8988T (cell line): Measurements from ENCODE around the gene TBX1.
A peak's percentile ranks its signal among the peaks of the same experiment; 100 is the strongest.

Experiments
- DNase-seq: peaks from one replicate; pipeline ENCODE4 v3.0.0; 2011

The TBX1 gene

DNA sequence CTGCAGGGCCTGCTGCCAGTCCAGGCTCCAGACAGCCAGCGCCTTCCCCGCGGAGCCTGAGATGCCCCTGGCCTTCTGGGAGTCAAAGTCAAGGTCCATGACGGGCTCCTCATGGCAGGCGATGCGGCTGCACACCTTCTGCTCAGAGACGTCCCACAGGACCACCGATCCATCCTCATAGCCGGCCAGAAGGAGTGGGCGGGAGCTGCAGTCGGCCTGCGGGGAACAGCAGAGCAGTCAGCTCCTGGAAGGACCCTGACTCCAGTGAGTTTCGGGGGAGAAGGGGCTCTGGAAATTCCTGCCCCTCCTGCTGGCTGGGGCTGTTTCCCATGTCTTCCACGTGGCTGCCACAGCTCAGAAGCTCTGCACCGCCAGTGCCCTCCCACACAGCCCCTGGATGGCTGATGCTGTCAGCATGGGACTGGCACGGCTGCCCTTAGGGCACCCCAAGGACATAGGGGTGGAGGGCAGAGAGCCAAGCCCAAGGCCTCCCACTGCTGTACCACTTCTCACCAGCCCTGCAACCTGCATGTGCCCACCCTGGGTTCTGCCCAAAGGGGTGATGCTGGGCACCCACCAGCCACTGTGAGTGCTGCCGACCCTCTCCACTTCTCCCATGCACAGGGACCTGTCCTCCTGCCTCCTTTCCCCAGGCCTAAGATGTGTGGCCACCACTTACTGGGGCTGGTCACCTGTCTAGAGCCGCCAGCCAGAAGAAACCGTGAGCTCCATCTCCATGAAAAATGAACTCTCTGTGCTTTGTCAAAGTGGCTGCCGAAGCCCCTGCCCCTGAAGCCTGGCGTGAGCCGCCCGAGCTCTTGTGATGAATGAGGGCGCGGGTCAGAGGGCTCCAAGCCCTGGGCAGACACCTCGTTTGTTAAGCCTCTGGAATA lies 41.7 kb downstream of the TBX1 start:
- DNase-seq = no peak

DNA sequence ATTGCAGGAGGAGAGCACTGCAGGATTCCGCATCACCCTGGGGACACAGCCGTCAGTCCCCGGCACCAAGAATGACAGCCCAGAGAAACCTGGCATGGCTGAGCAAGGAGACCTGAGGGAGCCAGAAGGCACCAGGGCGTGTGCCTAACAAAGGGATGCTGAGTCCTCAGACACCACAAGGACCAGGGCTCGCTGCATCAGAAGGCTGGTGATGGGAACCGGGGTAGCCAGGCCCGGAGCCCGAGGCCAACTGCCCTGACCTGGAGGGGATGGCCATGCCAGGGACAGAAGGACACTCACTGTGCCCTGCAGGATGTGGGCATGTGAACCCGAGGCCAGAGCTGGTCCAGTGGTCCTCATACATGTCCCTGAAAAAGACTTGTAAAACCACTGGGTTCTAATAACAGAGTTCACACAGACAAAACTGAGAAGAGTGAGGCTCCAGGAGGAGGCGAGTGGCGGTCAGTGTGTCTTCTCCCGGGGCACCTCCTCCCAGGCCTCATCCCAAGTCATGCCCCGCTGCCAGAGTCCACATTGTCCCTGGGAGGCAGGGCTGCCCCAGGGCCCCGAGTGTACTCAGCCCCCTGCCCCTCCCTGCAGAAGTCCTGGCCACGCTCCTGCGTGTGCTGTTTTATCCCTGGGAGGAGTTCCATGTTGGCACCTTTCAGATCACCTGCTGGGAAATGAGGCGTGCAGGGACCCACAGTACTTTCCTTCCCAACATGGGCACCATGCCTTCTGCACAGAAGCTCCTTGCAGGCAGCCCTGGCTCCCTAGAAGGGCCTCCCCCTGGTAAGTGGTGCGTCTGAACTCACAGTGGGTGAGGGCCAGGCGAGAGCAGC lies 42.5 kb downstream of the TBX1 start:
- DNase-seq = no peak

DNA sequence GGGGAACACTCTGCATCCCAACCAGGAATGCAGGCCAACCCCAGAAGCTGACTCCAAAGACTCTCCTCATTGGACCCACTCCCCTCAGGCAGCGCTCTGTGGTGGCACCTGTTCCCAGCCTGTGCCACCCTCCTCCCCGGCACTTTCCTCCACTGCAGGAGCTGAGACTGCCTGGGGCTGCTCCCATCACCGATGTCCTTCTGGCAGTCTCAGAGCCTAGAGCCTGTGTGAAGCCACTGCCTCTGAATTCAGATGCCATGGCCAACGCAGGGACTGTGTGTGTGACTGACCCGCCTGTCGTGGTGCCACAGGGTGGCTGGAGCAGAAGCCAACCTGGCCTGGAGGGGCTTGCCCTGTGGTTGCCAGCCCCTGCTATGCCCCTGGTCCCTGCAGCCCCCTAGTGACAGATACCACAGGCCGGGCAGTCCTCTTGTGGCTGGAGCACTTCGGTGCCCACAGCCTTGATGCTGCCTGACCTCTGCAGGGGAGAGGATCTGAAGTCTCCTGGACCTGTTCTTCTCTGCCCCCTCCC lies 43.2 kb downstream of the TBX1 start:
- DNase-seq = no peak

DNA sequence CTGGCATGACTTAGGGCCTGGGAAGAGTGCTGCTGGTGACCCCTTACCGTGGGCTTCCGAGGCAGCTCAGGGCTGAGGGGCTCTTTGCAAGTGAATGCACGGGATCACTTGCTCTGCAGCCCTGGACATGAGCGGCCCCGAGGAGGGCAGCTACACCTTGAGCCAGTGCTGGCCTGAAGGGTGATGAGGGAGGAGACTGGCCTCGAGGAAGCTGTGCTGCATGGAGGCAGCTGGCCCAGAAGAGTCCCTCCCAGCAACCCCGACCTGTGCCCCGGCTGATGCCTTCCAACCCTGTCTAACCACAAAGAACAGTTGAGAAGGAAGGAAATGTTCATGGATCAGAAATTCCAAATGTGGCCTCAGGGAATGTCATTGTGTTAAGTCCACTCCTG lies 45.2 kb downstream of the TBX1 start:
- DNase-seq = no peak

DNA sequence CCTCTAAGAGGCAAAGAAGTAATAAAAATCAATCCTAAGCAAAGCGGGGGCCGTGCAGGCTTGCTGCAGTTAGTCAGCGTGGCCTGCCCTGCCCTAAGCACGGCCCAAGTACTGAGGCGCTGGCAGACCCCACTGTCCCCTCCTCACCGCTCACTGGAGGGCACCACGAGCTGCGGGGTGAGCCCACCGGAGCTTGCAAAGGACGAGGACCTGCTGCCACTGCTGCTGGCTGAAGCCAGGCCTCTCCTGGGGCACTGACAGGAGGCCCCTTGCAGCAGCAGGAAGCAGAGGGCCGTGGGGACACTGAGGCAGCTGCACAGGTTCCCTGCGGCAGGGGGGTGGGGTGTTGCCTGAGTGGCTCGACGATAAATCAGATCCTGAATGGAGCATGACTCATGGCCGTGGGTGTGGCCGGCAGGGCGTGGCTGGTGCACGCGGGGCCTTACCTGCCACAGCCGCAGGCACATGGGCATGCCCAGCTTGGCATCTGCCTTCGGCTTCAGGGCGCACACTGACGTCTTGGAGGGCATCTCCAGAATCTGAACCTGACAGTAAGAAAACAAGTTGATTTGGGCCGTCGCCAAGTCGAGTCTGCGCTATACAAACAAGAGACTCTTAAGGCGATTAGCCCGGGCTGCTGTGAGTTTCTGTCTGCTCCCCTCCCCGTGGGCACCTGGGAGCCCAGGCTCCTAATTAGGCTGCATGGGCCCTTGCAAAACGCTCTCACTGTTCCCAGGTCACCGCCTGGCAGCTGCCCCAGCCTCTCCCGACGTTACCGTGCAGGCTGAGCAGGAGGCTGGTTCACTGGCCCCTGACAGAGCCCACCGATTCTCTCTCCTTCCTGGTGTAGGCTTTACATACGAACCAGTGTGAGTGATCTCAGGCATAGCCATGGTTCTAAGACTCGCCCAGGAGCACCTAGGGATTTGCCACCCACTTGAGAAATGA lies 45.9 kb downstream of the TBX1 start:
- DNase-seq = peak; percentile 57

DNA sequence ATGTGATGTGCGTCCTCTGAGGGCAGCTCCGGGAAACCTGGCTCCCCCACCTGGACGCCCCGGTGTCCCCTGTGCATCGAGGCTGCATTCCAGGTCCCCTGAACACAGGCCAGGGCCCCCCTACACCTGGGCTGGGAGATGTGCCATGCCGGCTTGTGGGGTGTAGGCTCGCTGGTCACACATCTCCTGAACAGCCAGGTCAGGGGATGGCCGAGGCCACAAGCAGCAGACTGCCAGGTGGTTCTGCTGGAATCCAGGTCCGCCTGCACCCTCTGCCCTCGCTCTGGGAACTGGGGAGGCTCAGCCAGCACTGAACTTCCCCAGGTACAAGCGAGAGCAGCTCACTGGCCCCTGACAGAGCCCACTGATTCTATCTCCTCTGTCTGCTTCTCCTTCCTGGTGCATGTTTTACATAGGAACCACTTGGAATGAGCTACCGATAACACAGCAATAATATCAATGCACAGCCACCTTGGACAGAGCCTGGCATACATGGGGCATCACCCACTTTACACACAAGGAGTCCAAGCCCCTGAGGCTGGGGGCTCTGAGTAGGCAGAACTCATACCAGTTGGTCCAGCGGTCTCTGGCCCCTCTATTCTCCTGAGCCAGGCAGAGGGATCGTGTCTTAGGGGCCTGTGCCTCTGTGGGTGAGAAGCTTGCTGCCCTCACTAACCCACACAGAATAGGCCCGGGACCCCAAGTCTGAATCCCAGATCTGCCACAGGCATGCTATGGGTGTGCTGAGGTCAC lies 46.8 kb downstream of the TBX1 start:
- no peak for DNase-seq

DNA sequence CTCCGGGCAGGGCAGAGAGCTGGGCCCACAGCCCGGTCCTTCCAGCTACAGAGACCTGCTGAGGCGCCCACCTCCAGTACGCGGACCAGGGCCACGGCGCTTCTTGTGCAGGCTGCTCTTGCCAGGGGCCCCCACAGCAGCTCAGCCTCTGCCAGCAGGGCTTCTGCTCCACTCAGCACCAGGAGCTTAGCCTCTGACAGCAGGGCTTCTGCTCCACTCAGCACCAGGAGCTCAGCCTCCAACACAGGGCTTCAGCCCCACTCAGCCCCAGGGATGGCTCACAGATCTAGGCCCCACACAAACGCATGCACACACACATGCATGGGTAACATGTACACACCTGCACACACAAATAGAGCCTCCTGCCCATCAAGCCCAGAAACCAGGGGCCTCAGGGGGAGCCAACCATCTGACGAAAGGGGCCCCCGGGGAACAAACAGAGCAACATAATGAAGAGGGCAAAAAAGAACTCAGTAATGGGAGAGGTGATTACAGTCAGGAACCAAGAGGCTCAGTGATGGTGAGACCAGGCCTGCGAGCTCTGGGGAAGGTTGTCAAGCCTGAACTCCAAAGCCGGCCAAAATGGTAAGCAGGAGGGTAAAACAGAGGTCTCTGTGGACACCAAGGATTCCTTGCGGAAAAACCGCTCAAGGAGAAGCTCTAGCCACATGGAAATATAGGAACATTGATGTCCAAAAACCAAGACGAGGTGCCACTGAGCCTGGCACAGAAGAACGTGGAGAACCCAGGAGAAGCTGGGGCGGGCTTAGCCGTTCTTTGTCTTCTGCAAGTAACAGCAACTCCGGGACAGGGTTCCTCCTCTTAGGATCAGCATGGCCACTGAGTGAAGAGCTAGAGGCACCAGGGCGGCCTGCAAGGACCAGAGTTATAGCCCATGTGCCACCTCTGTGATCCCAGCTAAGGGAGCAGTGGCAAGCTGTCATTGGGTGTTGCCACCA lies 47.6 kb downstream of the TBX1 start:
- DNase-seq = no peak

DNA sequence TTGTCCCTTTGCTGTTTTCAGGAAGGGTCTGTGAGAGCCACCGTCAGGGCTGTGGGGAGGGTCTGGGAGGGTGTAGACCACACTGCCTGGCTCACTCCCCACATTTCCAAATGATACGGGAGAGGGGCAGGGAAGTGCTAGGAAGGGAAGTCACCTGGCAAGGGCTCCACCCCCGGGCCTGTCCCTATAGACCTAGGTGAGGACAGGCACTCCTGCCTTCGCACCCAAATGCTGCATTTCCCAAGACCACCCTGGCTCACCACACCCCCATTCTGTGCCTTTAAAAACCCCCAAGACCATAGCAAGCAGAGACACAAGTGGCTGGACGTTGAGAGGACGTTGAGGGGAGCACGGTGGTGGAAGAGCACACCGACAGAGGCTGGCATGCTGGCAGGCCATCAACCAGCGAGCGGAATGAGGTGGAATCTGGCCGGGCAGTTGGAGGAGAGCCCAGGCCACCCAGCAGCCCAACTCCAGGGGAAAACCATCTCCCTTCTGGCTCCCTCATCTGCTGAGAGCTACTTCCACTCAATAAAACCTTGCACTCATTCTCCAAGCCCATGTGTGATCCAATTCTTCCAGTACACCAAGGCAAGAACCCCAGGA lies 48.4 kb downstream of the TBX1 start:
- no peak for DNase-seq

DNA sequence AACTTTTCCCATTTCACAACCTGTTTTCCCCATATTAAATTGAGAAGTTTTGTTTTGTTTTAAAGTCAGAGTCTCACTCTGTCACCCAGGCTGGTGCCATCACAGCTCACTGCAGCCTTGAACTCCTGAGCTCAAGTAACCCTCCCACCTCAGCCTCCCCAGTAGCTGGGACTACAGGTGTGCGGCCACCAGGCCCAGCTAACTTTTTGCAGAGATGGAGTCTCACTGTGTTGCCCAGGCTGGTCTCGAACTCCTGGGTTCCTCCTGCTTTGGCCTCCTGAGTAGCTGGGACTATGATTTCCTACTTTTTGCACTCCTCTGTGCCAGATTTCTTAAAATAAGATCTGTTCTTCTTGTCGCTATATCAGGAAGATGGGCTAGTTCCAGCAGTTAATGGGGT lies 49.2 kb downstream of the TBX1 start:
- no peak for DNase-seq

DNA sequence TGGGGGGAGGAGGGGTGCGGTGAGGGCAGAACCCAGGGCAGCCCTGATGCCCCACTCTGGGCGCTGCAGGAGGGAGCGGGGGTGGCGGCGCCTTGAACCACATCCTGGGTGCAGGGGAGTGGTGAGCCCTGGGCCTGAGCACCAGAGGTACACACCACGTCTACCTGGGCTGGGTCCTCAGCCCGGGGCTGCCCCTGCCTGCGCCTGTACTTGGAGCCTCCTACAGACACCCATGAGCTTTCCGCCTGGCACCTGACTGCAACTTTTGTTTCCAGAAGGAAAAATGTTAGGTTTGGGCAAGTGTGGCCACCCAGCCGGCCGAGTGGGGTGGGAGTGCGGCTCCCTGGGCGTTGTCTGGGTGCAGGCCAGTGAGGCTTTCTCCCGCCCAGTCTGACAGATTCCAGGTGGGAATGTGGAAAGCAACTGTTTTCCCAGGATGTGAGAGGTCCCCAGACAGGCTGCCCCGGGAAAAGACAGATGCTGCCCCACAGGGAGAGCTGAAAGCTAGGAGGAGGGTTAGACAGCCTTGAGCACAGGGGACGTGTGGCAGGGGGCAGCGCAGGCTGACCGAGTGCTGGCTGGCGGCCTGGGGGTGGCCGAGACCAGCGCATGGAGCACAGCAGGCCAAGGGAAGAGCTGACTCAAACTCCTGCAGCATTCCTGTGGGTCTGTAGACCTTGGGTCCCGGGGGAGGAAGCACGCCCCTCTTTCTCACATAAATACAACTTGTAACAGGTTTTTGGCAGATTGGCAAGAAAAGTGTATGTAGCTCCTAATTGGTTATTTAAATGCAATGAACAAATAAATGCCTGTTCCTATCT lies 50.0 kb downstream of the TBX1 start:
- peak; percentile 13 for DNase-seq

DNA sequence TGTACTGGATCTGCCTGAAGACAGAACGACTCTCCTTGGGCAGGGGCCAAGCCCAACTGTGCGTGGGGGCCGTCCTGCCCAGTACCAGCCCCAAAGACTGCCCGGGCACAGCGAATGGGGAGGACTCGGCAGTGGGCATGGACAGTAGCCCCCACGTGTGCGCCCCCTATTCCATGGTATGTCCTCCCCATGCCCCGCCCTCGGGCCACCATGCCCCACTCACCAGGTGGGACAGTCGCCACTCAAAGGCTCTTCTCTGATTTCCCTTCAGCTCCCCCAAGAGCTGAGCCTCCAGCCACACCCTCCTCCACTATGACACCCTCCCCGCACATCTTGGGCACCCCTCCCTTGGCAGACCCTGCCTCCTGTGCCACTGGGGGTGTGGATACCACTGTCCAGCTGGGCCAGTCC lies 50.6 kb downstream of the TBX1 start:
- no peak for DNase-seq

DNA sequence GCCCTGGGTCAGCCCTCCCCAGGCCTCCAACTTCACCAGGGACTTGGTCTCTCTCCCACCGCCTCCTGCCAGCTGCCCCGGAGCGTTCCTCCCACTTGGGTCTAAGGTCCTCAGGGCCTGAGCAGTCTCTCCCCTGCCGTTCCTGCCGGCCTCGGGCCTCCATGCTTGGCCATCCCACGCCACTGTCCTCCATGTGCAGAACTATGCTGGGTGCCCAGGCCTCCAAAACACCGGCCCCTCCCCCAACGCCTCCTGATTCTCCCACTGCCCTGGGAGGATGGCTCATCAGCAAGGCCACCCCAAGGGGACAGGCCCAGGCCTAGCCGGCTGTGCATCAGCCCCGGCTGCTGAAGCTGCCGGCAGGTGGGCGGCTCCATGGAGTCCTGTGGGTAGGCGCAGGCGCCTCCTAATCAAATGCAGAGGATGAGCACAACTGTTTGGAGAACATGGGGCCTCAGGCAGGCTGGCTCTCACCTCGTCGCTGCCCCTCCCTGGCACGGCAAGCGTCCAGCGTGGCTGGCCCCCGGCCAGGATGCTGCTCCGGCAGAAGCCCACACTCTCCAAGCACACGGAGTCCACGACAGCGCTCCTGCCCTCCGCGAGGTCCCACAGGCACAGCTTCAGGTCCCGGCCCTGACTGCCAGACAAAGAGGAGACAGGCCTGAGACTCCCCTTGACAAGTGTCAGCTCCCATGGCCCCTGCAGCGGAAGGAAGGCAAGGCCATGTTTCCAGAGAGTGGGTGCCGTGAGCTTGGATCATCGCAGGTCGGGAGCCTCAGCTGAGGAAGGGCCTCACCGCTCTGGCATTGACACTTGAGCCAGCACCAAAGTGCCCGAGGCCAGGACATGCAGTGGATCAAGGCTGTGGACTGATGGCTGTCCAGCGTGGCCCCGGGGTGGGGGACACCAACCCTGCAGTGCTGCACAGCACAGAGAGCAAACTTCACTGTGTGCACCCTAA lies 51.5 kb downstream of the TBX1 start:
- no peak for DNase-seq

DNA sequence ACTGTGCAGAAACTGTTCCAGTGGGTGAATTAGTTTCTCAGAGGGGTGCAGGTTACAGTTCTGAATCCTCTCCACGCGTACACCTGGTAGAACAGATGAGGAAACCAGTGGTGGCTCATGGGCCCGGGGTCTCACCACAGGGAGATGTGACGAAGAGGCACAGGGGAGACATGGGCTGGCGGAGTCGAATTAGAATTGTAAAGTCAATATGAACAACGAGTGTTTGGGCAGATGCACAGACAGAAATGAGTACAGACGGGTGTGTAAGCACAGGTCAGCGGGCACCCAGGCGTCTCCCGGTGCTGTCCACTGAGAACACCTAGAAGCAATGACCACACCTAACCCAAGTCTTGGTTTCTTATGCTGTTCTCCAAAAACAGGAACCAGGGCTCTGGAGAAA lies 52.3 kb downstream of the TBX1 start:
- DNase-seq = no peak

DNA sequence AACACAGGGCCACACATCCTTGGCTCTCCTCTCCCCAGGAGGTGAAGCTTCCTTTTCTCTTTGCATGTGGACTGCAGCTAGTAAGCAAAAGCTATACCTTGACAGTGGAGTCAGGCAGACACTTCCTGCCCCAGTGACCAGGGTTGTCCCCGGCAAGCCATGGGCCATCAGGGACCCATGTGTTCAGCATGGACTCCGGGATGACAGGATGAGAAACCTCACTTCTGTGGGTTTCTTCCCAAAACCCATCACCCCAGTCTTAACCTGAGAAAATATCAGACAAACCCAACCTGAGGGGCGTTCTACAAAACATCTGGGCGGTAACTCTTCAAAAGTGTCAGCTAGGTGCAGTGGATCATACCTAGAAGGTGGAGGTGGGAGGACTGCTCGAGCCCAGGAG lies 53.9 kb downstream of the TBX1 start:
- DNase-seq = no peak

DNA sequence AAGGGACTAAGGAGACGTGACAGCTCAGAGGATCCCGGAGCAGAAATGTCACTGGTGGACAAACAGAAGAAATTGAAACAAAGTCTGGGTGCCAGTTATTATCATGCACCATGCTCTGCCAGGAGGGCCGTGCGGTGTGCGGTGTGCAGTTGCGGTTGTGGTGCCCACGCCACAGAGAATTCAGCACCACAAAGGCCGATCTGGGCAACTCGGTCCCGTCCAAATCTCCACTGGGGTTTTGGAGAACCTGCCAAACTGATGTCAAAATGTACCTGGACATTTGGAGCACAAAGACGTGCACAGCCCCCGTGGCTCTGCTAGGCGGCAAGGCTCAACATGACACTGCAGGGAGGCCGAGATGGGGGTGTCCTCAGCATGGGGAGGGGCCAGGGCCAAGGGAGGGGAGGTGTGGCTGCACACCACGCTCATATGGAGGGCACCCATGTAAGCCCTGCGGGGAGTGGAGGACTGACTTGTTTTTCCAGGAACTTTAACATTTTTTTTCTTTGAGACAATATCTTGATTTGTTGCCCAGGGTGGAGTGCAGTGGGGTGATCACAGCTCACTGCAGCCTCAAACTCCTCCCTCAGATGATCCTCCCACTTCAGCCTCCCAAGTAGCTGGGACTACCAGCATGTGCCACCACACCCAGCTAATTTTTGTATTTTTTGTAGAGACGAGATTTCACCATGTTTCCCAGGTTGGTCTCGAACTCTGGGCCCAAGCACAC lies 54.7 kb downstream of the TBX1 start:
- DNase-seq = no peak

DNA sequence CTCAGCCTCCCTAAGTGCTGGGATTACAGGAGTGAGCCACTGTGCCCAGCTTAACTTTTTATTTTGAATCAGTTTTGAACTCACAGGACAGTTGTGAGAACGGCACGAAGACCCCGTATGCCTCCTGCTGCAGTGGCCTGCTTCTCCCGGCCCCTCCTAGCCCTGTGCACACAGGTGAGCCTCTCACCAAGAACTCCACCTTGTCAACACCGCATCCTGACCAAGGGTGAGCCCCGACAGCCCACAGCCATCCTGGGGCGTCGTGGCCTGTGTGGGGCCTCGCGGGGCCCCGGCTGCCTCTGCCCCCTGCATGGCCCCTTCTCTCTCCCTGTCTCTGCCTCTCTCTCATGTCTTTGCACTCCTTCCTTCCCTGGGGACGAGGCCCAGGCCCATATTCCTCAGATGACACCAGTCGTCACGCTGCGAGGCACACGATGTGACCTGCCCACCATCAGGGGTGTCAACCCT lies 55.3 kb downstream of the TBX1 start:
- no peak for DNase-seq
